NCI-H1436 (cell line): ENCODE data around the gene PICALM.
A peak's percentile ranks its signal among the peaks of the same experiment; 100 is the strongest.

Experiments
- DNase-seq: peaks from one replicate; lab custom pipeline; 2025; lab: John Stamatoyannopoulos, UW

Gene PICALM

GRCh38 chr11:86081455-86081854 is 12.6 kb upstream of the PICALM start:
- DNase-seq, result no peak

- no peak for DNase-seq
Measured at GRCh38 chr11:86079421-86079820, 10.5 kb upstream of the PICALM start.

GRCh38 chr11:86073948-86074347 is 5.1 kb upstream of the PICALM start:
- DNase-seq, result no peak

- DNase-seq, result no peak
Measured at GRCh38 chr11:86072211-86072610, 3.3 kb upstream of the PICALM start.

- no peak for DNase-seq
Measured at GRCh38 chr11:86070142-86071056, 1.5 kb upstream of the PICALM start.

- DNase-seq, result no peak
Measured at GRCh38 chr11:86069408-86070101, 671 bp upstream of the PICALM start.

- DNase-seq, result peak; percentile 75
Measured at GRCh38 chr11:86068138-86068871, 579 bp downstream of the PICALM start.

GRCh38 chr11:86067851-86068137 is 1.1 kb downstream of the PICALM start:
- DNase-seq, result no peak

GRCh38 chr11:86067009-86067850 is 1.7 kb downstream of the PICALM start:
- DNase-seq, result no peak

GRCh38 chr11:86066657-86067008 is 2.3 kb downstream of the PICALM start:
- no peak for DNase-seq

- no peak for DNase-seq
Measured at GRCh38 chr11:86066033-86066432, 2.9 kb downstream of the PICALM start.

- DNase-seq, result no peak
Measured at GRCh38 chr11:86064220-86064803, 4.6 kb downstream of the PICALM start.

- DNase-seq, result no peak
Measured at GRCh38 chr11:86063536-86063935, 5.3 kb downstream of the PICALM start.

- DNase-seq, result no peak
Measured at GRCh38 chr11:86062719-86063118, 6.2 kb downstream of the PICALM start.

GRCh38 chr11:86061483-86062205 is 7.2 kb downstream of the PICALM start:
- DNase-seq, result no peak

GRCh38 chr11:86060544-86060943 is 8.3 kb downstream of the PICALM start:
- DNase-seq, result no peak

GRCh38 chr11:86058360-86058759 is 10.5 kb downstream of the PICALM start:
- no peak for DNase-seq

GRCh38 chr11:86056351-86056854 is 12.5 kb downstream of the PICALM start:
- DNase-seq, result no peak

- no peak for DNase-seq
Measured at GRCh38 chr11:86052693-86053641, 15.9 kb downstream of the PICALM start.
